NCI-H2196 (cell line): ENCODE results near the gene ARHGAP9.

ENCODE experiments used
- DNase-seq: peaks from one replicate; lab custom pipeline; 2025; ENCODE audit not compliant: unreplicated experiment; lab: John Stamatoyannopoulos, UW

Gene ARHGAP9

GRCh38 chr12:57473886-57474285 lies 5.8 kb downstream of the ARHGAP9 start:
- no peak for DNase-seq

GRCh38 chr12:57473392-57473791 lies 6.3 kb downstream of the ARHGAP9 start:
- no peak for DNase-seq

GRCh38 chr12:57472391-57472790 lies 7.3 kb downstream of the ARHGAP9 start:
- no peak for DNase-seq

- no peak for DNase-seq
These were observed 8.0 kb downstream of the ARHGAP9 start for GRCh38 chr12:57471661-57472060.

- no peak for DNase-seq
These were observed 8.6 kb downstream of the ARHGAP9 start for GRCh38 chr12:57470970-57471656.

GRCh38 chr12:57470286-57470969 lies 9.2 kb downstream of the ARHGAP9 start:
- no peak for DNase-seq

- no peak for DNase-seq
These were observed 10.1 kb downstream of the ARHGAP9 start for GRCh38 chr12:57469296-57470164.

- DNase-seq: no peak
These were observed 11.8 kb downstream of the ARHGAP9 start for GRCh38 chr12:57467915-57468314.

- no peak for DNase-seq
These were observed 12.3 kb downstream of the ARHGAP9 start for GRCh38 chr12:57467212-57467874.

- no peak for DNase-seq
These were observed 13.7 kb downstream of the ARHGAP9 start for GRCh38 chr12:57465747-57466505.

GRCh38 chr12:57465030-57465746 lies 14.5 kb downstream of the ARHGAP9 start:
- DNase-seq: no peak

GRCh38 chr12:57464569-57464968 lies 15.1 kb downstream of the ARHGAP9 start:
- DNase-seq: no peak

- DNase-seq: no peak
These were observed 16.8 kb downstream of the ARHGAP9 start for GRCh38 chr12:57462912-57463253.

GRCh38 chr12:57462251-57462911 lies 17.3 kb downstream of the ARHGAP9 start:
- DNase-seq: peak; percentile 90

- DNase-seq: no peak
These were observed 17.8 kb downstream of the ARHGAP9 start for GRCh38 chr12:57461917-57462250.

- DNase-seq: no peak
These were observed 18.3 kb downstream of the ARHGAP9 start for GRCh38 chr12:57461276-57461916.

GRCh38 chr12:57460841-57461275 lies 18.8 kb downstream of the ARHGAP9 start:
- no peak for DNase-seq

GRCh38 chr12:57460468-57460784 lies 19.2 kb downstream of the ARHGAP9 start:
- no peak for DNase-seq
